ENCODE measurements around the gene BRIP1.
"Not testable (repeated sequence)": the region's sequence is repeated elsewhere in the genome, so short reads cannot be mapped to it uniquely, and the experiment has no call there.

The BRIP1 gene

DNA sequence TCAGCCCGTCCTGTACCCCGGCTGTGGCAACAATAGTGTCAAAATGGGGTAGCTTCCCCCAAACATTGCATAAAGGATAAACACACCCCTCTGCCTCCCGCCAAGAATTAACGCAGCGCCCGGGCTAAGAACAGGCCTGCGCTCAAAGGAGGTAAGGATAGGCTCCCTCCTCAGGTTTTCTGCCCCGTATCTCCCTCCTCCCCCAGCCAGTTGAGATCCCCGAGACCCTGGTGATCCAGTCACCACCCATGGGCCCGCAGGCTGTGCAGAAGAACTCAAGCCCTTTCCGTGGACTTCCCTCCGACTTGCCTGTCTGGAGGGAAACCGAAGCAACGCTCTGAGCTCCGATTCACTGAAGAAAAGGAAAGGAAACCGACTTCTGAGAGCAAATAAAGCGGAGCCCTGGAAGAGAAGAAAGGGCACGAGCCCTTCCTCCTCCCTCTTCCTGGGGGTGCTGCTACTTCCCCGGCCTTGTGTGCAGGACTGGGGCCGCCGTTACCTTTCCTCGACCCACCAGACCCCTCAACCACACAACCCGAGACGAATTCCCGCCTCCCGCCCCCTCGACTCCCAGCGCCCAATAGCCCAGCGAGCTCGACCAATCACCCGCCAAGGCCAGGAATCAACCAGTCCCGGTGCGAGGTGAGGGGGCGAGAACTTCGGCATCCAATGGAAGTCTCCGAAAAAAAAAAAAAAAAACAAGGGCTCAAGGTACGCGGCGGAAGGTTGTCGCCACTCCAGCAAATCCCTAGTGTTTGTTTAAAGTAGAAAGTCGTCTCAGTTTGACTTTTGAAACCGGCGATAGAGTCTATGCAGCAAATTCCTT lies at the start of gene BRIP1:
BRIP1 (minus strand) TSS at position 554 of the 826 bp plus-strand sequence. CDS start 1,989 bp downstream, outside the sequence.
- DNase-seq, result peak; percentile 83

- DNase-seq, result no peak
These were observed 45.1 kb upstream of the BRIP1 start for GRCh38 chr17:61908292-61909037.

DNA sequence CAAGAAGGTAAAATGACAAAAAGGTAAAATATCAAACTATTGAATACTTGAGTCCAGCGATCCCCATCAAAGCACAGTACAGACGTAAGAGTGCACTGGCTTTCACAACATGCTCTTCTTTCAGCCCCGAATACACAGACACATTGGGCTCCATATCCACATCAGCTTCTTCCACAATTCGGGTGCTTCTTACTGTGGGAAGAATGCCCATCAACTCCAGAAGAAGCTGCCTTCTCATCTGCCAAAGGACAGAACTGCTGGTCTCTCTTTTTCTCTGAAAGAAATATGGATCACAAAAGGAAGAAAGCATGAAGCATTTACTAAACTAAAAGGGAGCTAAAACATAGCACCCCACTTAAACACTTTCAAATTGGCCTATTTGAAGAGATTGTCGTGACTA lies 44.0 kb upstream of the BRIP1 start:
- DNase-seq, result no peak

DNA sequence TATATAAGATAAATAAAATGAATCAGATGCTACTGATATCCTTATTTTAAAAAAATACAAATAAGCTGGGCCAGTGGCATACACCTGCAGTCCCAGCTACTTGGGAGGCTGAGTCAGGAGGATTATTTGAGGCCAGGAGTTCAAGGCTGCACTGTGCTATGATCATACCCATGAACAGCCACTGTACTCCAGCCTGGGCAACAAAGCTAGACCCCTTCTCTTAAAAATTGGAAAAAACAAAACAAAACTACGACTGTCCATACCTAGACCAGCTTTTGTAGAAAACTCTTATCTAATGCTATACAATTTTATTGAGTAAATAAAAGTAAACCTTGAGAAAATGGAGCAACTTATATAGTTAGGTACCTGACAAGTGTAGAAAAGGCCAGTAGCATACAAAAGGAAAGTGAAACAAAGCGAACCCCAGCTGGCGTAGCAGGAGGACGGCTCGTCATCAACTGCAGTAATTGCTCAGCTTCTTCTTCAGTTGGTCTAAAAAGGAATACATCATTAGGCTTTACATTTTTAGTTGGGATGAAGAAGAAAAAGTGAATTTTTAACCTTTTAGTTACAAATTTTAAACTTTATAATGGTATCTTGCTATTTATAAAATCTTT lies 40.9 kb upstream of the BRIP1 start:
- no peak for DNase-seq

DNA sequence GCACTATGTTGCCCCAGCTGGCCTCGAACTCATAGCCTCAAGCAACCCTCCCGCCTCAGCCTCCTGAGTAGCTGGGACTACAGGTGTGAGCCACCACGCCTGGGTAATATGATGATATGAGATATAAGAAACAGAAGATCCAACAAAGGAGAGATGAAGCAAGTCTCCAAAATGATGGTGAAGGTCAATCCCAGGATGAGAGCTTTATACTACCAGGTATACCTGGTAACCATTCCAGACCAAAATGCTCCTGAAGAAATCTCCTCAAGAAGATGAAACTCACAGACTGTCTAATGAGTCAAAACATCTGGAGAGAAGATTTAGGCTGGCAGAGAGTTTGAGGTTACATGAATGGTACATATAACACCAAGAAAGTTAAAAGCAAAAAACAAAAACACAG lies 39.9 kb upstream of the BRIP1 start:
- DNase-seq, result no peak

DNA sequence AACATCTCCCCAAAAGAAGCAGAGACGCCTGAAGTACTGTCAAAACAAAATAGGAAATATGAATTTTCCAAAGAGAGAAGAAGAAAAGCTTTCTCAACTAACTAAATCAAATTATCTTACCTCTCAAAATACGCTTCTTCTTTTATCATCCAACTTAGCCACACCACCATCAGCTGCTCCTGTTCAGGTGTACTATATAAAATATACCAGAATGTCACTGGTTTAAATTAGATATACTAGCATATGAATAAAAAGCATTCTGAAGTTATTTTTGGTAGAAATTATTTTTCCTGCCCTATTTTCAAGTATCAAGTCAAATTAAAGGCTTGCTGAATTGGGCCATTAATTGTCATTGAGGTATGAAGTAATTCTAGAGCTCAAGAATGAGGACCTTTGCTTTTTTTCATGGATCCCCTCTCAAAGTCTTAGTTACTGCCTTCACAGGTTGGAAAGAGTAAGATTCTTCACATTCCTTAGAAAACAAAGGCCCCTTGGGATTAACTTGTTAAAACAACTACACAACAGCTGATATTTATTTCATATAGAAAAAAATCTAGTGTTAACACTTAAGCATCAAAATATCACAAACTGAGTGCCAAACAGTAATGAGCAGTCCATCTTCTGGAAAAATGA lies 34.3 kb upstream of the BRIP1 start:
- no peak for DNase-seq

DNA sequence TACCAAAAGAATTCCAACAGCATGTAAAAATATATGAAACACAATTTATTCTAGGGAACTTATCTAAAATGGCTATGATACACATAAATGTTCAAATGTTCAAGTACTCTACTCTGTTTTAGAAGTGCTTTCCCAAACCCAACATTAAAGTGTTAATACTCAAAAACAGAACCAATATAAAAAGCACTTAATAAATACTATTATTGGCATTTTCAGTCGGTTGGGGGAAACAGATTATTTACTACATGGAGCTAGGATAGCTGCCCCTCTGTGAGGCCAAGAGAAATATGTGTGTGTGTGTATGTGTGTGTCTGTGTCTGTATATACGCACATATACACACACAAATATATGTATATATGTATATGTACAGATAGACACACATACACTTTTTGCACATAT lies 32.1 kb upstream of the BRIP1 start:
- no peak for DNase-seq

DNA sequence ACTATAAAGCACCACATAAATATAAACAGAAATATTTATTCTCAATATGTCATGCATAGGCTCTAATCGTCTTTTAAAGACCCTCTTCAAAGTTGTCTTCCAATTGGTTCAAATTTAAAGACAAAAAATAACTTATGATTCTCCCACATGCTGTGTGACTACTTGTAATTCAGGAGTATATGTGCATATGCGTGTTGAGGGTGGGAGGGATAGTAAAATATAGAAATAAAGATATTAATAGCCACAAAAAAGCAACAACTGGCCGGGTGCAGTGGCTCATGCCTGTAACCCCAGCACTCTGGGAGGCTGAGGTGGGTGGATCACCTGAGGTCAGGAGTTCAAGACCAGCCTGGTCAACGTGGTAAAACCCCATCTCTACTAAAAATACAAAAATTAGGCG lies 31.0 kb upstream of the BRIP1 start:
- not testable (repeated sequence) for DNase-seq

GRCh38 chr17:61887733-61888132 lies 24.4 kb upstream of the BRIP1 start:
- DNase-seq, result not testable (repeated sequence)

GRCh38 chr17:61885865-61886264 lies 22.5 kb upstream of the BRIP1 start:
- not testable (repeated sequence) for DNase-seq

DNA sequence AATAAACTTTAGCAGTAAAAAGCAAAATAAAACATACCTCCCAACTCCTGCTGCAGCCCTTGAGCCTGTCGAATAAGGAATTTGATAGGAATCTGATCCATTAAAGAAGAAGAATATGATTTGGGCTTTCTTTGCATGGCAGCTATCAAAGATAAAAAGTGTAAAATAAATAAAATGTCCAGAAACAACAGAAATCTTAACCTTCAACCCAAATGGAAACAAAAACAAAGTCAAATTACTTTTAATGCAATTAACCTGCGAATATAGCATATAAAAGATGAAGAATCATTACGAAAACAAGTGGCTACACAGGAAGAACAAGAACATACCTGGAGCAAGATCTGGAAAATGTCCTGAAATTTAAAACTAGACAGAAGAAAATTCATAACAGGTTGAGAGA lies 21.5 kb upstream of the BRIP1 start:
- DNase-seq, result no peak

DNA sequence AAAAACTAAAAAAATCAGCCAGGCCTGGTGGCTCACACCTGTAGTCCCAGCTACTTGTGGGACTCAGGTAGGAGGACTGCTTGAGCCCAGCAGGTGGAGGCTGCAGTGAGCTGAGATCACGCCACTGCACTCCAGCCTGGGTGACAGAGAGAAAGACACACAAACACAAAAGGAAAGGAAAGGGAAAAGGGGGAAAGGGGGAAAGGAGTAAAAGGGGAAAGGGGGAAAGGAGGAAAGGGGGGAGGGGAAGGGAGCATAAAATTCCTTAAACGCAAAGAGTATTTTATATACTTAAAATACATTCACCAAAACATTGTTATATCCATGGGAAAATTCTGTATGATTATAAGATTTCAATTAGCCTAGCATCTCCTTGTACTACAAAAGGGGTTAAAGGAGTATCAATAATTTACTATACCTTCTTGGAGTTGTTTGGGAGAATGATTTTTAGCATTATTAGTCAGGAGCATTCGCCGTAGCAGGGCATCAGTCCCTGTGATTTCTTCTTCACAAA lies 17.3 kb upstream of the BRIP1 start:
- no peak for DNase-seq

DNA sequence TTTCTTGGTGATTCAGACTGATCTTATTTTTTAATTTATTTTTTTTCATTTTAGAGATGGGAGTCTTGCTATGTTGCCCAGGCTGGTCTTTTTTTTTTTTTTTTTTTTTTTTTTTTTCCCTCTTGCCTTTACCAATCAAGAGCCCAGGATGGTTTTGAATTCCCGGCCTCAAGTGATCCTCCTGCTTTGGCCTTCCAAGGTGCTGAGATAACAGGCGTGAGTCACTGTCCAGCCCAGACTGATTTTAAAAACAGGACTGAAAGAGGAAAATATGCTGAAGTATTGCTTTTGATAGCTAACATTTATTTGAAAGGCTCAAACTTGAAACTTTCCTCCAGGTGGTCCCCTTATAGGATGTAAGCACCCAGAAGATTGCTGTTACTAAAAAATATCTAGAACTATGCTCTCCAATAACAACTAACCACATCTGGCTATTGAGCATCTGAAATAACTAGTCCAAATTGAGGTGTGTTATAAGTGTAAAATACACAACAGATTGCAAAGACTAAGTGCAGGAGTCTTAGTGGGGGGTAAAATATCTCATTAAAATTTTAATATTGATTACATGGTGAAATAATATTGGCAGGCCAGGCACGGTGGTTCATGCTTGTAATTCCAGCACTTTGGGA lies 15.8 kb upstream of the BRIP1 start:
- no peak for DNase-seq

GRCh38 chr17:61878520-61878919 lies 15.2 kb upstream of the BRIP1 start:
- DNase-seq, result no peak

DNA sequence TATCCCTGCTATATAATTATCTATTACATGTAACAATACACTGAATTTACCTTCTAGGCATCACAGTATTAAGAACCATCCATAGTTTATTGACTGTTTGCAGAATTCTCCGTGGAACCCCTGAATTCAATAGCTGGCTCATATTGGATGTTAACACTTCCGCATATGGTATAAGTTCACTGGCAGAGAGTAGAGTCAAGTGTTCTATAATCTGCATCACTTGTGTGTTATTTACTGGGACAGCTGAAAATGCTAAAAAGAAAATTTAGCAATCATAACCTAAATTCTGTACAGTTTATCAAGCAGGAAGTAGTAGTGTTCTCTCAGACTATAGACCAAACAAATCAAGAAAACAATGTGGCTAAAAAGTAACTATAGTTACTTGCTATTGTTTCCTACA lies 14.5 kb upstream of the BRIP1 start:
- DNase-seq, result no peak

- DNase-seq, result no peak
These were observed 12.5 kb upstream of the BRIP1 start for GRCh38 chr17:61875804-61876203.

DNA sequence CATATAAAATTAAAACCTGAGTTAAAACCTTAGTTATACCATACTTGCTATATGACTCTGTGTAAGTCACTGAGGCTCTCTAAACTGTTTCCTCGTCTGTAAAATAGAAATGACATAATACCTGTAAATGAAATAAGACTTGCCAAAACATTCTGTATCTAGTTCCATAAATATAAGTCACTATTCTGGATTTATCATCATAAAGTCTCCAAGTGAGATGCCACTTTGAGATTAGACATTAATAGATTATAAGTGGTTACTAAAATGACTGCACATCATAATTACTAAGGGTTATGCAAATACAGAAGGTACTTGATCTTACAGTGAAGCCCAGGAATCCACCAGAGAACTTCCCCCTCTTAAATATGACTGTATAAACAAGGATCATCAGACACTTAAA lies 12.0 kb upstream of the BRIP1 start:
- no peak for DNase-seq

- no peak for DNase-seq
These were observed 10.7 kb upstream of the BRIP1 start for GRCh38 chr17:61874075-61874474.

- no peak for DNase-seq
These were observed 8.8 kb upstream of the BRIP1 start for GRCh38 chr17:61872099-61872498.

GRCh38 chr17:61869138-61869537 lies 5.8 kb upstream of the BRIP1 start:
- DNase-seq, result no peak

DNA sequence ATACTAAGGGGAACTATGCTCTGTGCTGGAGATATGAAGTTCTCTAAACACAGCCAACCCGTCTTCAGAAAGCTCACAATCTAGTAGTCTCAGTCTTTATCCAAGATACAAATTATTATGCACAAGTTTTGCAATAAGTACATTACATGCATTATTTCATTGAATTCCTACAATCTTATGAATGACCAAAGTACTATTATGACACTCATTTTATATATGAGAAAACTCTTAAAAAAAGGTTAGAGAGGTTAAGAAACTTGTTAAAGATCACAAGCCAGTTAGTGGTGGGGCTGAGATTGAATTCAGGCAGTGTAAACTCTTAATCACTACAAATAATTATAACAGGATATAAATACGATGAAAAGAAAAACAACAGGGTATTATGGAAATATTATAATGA lies 4.7 kb upstream of the BRIP1 start:
- no peak for DNase-seq

GRCh38 chr17:61867033-61867432 lies 3.7 kb upstream of the BRIP1 start:
- no peak for DNase-seq

GRCh38 chr17:61863801-61864126 lies 436 bp upstream of the BRIP1 start:
- DNase-seq, result no peak

Measured in NCI-H2107 (cell line).